ENCODE results near the gene CD81.

DNA sequence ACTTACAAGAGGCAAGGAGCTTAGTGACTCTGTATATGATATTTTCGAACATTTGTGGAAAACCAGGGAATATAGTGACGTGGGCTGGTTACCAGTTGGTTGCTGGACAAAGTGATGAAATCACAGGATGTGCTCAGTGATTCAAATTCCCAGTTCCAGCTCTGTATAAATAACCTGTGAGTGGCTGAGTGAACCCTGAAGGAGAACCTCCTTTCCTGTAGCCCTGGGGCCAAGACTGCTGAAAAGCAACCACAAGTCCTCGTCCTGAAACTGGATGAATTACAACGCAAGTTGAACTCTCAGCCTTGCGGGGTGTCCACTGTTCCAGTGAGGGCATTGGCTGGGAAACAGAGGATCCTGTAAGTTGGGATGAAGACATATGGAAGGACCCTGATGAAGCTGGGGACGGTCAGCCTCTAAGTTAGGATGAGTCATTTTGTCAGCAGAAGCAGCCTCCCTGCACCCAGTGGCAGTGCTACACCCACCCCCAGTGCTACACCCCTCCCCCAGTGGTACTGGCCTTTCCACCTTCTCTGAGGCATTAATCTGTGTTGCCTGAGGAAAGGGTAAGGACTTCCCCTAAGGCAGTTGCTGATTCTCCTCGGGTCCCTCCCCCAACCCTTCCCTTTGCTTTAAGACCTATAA, 22.0 kb upstream of the CD81 start:
- TF ChIP-seq CTCF (IDR thresholded peaks at IDR 0.05; ENCODE audit: low read depth, low read length, poor library complexity, severe bottlenecking) (no peak), EZH2phosphoT487 (IDR thresholded peaks at IDR 0.05; ENCODE audit: borderline replicate concordance, low read length) (no peak)
